NCI-H2171 treated with DMSO at 0.1 percent for 48 hours (cell line): ENCODE data around the gene SH3BP4.

Experiments used
- DNase-seq: peaks from one replicate; lab custom pipeline; 2025; lab: John Stamatoyannopoulos, UW

The SH3BP4 gene

DNA sequence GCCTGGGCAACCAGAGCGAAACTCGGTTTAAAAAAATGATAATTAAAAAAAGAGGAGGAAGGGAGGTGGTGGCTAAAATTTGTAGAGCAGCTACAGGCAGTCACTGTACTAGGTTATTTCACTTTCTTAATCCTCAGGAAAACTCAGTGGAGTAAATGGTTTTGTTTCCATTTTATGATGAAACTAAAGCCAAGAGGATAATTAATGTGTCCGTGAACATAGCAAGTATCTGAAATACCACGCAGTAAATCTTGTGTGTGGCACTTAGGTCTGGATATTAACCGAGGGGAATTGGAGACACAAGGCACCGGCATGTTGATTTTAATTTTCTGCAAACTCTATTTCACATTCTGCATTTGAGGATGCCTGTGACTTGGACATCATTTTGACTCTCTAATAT lies 14.5 kb downstream of the SH3BP4 start:
- DNase-seq = no peak

DNA sequence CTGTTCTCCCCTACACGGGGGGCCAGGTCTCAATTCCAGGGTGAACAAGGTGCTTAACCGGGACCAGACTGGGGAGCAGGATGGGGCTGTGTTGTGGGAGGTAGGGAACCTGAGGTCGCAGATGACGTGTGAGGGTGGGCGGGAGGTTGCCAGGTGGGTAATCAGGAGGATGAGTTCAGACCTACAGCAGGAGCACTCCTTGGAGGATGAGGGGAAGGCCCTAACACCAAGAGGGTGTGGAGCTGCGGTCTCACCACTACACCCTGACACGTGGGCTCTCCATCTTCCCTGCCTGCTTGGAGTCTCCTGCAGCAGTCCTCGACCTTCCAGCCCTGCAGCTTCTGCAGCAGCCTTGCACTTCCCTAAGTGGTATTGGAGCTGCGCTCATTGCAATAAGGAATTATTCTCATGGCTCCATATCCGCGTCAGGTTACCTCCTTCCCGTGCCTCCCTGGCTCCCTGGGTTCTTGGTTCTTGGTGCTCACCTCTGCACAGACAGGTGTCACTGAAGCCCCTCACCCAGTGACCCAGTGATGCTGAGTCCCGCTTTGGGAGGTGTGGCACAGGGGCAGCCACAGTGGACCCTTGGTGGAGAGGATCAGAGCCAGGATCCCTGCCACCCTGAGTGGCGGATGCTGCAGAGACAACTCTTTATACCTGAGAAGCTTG lies 15.5 kb downstream of the SH3BP4 start:
- DNase-seq = no peak

DNA sequence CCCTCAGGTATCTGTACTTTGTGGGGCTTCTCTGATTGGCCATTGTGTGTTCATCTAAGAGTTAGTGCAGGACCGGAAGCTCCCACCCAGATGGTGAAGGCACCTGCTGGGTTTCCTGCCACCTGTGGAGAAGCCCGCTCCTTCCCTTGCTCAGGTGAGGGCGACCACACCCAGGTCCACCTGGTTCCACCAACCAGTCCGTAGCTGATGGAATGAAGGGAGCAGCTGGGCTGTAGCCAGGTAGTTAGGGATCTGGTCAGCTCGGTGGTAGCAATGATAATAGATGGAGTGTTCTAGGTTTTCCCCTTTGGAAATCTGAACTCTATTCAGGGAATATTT lies 16.0 kb downstream of the SH3BP4 start:
- DNase-seq = peak; percentile 23

DNA sequence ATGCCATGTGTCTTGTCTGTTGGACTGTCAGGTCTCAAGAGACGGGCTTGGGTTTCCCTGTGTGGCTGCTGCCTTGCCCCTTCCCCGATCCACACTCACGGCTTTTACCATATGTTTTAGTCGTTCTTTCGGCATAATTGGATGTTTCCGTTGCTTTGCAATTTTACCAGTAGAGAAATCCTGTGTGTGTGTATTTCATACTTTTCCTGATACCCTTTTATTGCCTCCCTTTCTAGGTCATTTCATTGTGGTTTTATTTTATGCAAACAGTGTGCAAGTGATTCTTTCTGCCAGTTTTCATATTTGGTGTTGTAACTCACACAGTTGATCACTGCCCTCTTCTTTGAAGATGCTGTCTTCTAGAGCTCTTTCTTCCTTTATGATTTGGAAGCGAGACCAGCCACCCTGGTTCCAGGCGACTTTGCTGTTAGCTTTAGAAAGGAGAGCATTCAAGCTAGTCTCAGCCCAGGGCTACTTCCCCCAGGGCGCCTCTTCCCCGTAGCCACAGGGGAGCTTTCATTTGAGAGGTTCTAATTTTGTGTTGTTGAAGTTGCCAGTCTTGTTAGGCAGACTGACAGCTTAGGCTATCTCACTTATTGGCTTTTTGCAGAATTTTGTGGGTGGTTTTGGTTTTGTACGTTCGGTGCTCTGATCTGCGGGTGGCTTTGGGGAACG lies 17.0 kb downstream of the SH3BP4 start:
- DNase-seq = peak; percentile 86

DNA sequence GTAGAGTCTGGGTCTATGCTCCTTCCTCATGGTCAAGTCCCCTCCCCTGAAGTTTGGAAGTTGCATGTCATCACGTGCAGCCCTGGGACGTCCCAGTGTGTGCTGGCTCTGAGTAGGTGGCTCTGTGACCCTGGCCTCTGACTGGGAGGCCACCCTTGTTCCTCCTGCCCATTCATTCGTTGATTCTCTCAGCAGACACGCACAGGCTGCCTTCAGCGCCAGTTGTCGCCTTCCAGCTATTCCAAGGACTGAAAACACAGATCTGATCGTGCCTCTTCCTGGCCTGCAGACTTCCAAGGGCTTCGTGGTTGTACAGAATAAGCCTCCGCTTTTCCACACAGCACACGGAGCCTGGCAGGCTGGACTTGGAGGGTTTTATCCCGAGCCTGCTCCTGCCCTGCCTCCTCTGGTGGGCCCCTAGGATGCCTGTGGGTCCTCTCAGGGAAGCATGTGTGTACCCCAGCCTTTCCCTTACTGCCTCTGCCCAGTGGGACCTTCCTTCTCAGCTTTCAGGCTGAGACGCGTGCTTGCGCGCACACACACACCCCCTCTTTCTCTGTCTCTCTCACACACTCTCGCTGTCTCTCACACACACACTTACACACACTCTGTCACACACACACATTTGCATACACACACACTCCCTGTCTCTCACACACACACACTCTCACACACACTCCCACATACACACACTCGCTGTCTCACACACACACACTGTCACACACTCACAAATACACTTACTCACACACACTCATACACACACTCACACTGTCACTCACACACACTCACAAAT lies 17.7 kb downstream of the SH3BP4 start:
- DNase-seq = no peak

DNA sequence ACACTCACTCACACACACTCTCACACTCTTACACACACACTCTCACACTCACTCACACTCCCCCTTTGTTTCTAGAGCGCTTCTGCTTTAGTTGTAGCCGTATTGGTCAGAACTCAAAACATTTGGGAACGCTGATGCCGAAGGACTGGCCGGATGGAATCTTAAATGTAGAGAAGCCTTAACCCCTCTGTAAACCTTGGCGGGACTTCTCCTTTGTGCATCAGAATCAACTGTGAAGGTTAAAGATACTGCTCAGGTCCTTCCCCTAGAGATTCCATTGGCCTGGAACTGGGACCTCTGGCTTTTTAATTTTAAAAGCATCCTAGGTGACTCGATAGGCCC lies 18.3 kb downstream of the SH3BP4 start:
- no peak for DNase-seq

DNA sequence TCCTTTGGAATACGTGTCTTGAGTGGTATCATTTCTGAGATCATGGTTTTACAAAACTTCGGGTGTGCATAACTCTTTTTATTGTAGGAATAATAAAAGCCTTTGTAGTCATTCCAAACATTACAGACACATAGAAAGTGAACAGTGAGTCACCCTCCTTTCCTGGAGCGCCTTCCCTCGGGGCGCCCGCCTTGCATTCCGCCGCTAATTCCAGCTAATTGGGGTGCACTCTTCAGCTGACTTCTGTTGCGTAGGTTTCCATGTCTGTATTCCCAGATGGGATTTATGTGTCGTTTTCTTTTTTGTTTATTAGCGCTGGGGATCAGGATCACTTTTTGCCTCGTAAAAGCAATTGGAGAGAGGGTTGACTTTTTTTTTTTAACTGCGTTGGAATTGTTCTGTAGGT lies 18.7 kb downstream of the SH3BP4 start:
- DNase-seq = no peak

DNA sequence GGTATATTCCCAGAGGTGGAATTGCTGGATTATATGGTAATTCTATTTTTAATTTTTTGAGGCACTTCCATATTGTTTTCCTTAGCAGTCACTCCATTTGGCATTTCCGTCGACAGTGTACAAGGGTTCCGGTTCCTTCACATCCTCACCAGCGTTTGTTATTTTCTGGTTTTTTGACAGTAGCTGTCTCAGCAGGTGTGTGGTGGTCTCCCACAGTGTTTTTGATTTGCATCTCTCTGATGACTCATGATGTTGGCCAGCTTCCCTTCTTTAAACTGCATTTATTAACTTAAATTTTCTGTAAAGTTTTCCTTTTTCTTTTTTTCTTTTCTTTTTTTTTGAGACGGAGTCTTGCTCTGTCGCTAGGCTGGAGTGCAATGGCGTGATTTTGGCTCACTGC lies 19.7 kb downstream of the SH3BP4 start:
- no peak for DNase-seq

DNA sequence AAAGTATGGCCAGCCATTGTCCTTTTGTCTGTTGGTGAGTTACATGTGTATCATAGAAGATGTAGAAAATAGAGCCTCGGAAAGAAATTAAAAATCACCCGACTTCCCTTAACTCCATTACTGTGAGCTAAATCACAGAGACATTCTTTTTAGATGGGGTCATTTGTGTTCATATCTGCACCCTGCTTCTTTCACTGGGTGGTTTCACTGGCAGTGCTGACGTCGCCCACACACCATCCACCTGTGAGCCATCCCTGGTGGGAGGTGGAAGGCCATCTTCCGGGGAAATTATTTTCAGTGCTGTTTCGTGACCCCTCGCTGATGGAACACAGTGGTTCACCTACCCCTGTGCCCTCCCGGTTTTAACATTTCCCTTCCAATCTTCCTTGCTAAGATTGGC lies 21.2 kb downstream of the SH3BP4 start:
- DNase-seq = no peak

DNA sequence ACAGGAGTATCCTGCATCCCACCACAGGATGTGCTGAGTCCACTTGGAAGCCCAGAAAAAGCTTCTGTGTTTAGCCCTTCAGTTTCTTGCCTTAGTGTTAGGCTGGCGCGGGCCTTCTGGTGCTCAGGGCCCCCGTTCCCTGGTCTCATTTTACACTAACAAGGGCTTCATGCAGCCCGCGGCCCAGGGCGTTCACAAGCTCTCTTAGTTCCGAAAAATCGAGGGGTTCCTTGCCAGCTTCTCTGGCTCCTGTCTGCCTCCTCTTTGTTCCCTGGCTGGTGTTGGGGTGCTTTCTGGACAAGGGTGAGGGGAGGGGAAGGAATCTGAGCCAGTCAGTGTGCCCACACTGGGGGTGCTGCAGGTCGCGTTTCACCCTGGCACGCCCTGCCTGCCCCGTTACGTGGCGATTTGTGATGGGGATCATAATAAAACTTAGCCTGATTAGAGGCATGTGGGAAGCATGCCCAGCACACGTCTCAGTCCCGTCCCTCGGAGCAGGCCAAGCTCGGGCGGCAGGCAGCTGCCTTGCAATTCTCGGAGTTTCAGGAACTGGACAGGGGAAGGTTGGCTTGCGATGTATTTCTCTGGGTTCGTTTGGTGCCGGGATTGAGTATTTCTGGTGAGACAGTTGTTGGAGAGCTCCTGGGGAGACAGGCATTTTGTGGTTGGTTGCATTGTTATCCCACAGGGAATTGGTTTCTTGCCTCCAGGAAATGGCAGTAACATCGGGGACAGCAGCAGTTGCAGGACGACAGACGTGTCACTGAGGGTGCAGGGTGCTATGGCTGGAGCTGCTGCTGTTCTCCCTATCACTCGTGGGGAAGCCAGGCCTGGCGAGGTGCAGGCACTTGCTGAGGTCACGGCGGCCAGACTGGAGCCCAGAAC lies 22.9 kb downstream of the SH3BP4 start:
- DNase-seq = peak; percentile 29

DNA sequence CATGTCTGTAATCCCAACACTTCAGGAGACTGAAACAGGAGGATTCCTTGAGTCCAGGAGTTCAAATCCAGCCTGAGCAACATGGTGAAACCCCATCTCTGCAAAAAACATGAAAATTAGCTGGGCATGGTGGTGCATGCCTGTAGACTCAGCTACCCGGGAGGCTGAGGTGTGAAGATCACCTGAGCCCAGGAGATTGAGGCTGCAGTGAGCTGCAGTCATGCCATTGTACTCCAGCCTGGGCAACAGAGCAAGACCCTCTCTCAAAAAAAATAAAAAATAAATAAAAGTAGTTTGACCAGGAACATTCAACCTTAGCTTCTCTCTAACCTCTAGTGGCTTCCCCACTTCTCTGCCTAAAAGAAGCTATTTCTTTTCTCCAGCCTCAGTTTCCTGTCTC lies 23.8 kb downstream of the SH3BP4 start:
- no peak for DNase-seq

DNA sequence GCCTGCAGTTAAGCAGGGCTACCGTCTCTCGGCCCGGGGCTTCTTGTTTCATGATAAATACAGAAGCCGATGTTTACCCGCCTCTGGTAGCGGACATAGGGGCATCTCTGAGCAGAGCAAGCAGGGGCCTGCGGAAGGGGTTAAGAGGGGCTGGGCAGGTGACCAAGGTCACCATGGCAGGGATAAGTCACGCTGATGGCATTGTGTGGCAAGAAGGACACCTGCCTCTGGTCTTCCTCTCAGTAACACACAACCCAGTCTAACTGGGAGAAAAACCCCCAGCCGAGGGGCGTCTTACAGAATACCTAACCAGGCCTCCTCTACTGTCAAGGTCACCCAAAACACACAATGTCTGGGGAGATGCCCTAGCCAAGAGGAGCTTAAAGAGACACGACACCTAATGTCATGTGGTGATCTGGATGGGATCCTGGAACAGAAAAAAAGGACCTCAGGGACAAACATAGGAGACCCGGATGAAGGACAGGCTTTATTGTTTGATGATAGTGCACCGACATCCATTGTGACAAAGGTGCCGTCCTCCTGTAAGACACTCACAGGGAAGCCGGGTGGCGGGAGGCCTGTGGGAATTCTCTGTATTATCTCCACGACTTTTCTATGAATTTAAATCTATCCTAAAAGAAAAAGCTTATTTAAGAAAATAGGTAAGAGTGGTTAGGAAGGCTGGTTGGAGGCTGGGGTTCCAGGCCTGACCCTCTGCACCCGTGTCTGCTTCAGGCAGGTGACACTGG lies 24.8 kb downstream of the SH3BP4 start:
- no peak for DNase-seq

DNA sequence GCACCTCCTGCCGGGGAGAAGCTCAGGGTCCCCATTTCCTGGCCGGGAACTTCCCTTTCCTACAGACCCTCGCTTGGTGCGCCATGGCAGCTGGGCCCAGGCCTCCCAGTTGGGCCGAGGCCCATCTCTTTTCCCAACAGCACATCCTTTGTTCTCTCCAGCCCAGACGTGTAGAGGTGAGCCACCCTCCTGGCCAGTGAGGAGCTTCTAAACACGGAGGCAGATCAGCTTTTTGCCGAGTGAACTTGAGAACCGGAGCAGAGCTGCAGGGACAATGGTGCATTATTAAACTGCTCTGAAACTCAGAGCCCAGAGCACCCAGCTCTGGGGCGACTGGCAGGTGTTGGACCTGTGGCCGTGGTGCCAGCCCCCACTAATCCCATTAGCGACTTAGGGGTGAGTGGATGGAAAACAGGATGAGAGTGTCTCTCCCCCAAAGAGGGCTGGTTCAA lies 25.4 kb downstream of the SH3BP4 start:
- DNase-seq = no peak

DNA sequence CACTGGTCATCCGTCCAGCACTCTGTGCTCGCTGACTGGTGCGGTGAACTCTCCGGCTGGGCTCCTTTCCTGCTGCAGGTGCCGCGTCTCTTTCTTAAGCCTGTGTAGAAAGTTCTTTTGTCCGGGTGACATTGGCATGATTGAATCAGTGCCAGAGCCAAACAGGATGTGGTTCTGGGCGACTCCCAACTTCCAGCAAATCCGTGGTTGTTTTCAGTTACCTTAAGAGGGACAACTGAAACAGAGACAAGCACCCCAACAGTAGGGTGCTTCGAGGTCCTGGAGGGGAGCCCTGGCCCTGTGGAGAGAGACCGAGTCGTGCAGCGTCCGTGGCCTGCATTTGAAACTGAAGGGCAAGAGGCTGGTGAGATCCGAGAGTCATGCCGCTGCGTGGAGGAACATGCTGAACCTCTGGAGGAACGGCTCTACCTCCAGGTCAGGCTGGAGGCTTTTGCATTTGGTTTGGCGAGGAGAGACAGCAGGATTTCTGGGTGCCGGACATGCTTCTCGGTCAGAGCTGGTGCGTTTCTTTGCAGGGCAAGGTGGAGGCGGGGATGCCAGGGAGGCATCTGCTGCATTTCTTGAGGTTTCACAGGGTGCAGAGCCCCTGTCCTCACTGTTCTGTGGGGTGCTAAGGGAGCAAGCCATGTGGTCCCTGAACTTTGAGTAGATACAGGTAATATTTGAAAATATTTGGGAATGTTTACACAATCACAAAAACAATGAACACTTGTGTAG lies 26.8 kb downstream of the SH3BP4 start:
- no peak for DNase-seq

DNA sequence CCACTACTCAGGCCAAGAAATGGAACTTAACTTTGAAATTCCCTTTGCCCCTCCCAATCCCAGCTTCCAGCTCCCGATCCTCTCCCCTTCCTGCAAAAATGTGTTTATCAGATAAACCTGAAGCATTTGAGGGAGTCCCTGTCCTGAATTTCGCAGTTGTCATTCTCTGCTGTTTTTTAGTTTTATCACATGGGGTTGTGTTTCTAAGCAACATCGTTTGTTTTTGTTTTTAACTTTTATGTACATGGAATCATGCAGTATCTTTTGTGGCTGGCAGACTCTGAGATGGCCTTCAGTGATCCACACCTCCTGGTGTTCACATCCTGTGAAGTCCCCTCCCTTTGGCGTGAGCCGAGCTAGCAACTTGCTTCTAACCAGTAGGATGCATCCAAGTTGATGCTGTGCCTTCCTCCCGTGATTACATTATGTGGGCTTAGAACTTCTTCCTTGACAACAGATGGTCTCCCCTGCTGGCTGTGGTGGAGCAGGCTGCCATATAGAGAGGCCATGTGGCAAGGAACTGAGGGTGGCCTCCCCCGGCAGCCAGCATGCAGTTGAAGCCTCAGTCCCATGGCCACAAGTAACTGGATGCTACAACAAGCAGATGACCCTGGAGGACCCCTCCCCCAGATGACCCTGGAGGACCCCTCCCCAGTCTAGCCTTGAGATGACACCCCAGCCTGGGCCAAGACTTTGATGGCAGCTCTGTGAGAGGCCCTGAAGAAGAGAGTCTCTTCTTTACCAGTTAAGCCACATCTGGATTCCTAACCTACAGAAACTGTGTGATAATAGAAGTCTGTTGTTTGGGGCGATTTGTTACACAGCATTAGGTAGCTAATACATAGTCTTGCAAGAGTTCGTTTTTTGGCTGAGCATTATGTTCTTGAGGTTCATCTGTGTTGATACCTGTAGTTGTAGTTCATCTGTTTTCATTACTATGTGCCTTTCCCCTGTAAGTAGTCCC lies 27.7 kb downstream of the SH3BP4 start:
- DNase-seq = no peak

DNA sequence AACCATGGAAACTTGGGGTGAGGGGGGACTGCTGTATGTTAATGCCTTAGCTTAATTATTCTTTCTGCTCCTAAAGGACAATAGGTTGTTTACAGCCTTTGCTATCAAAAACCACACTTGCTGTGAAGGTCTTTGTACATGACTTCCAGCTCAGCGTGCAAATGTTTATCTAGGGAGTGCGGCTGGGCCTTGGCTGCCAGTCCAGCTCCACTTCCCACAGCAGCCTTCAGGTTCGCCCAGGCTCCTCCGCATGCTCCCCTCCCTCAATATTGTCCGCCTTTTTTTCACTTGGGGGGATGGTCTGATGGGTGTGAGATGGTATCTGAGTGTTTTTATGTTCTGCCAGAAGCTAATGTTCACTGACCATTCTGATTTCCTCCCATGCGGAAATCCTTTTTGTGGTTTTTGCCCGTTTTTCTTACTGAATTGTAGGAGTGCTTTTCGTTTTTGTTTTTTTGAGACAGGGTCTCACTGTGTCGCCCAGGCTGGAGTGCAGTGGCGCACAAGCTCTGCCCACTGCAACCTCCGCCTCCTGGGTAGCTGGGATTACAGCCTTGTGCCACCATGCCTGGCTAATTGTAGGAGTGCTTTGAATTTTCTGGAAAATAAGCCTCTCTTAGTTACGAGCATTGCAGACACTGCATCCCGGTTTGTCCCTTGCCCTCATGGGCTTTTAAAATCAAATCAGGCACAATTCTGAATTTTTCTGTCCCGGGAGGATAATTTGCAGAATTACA lies 28.8 kb downstream of the SH3BP4 start:
- DNase-seq = no peak

DNA sequence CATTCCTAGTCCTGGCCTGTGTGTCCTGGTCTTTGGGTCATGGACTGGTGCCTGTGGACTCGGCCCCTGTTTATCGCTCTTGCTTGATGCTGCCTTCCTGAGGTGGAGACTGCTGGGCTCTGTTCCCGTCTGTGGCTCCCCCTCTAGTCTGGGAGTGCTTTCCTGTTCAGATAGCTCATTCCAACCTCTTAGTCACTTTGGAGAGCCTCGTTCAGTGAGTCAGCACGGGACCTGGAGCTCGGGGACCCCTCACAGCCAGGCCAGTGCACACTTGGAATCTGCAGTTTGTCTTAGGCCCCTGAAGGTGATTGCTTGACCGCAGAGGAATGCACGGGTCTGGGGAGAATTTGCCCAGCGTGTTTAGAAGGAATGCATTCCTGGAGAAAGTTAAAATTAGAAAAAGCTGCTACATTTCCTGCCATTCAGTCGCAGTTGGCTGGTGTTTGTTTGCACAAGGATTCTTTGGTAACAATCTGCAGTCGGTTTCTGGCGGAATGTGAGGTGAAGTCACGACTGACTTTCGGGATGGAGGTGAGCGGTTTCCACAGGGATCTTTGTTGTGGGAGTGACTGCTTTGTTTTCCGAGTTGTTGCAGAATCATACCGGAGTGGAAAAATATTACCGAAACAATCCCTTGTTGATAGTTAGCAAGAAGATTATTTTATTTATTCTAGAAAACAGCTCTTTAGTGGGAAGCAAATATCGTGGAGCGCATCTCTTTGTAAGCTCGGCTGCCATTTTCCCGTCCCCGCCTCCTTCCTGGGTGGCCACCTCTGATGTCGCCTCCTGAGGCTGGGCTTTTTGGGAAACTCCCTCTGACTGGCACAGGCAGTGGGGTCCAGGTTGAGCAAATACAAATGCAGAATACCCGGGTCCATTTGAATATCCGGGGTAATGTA lies 29.6 kb downstream of the SH3BP4 start:
- DNase-seq = no peak
